HepG2 (cell line): ENCODE measurements around the gene RILP.

ENCODE experiments used
- EP300 ChIP-seq, 3 experiments: sonication (generic) in 1 of 3; formaldehyde crosslinking in 1 of 3; IDR thresholded peaks; 2 replicates each; pipeline versions ENCODE4 v1.5.1 to v1.6.1; 2011 to 2020; ENCODE audit warnings: low read depth in 2 of 3, low read length in 2 of 3, borderline replicate concordance in 1 of 3, improper control_type of control experiment in 1 of 3, mild to moderate bottlenecking in 1 of 3, missing genetic modification reagents in 1 of 3, moderate library complexity in 1 of 3
- ESRRA ChIP-seq: sonication (generic); formaldehyde crosslinking; IDR thresholded peaks from 2 replicates; pipeline ENCODE4 v1.5.1; 2020; ENCODE audit warnings: mild to moderate bottlenecking, low read depth, missing genetic modification reagents
- EZH2 ChIP-seq: conservative IDR thresholded peaks from 2 replicates; pipeline ENCODE4 v1.6.1; 2012; ENCODE audit warnings: mild to moderate bottlenecking, low read depth, low read length, moderate library complexity
- KAT8 ChIP-seq: IDR thresholded peaks from 2 replicates; pipeline ENCODE4 v1.6.1; 2016; ENCODE audit warnings: missing genetic modification reagents, missing compliant biosample characterization
- MXI1 ChIP-seq: IDR thresholded peaks from 3 replicates; pipeline ENCODE4 v1.6.1; 2012; ENCODE audit warnings: low read depth, low read length, inconsistent platforms, borderline replicate concordance
- ZNF138 ChIP-seq: sonication (generic); formaldehyde crosslinking; IDR thresholded peaks from 2 replicates; pipeline ENCODE4 v1.5.0; 2020; ENCODE audit warnings: mild to moderate bottlenecking, low read depth, missing genetic modification reagents
- ZNF317 ChIP-seq: sonication (generic); formaldehyde crosslinking; IDR thresholded peaks from 2 replicates; pipeline ENCODE4 v1.5.0; 2020; ENCODE audit warnings: mild to moderate bottlenecking, missing genetic modification reagents
- ZNF766 ChIP-seq: sonication (generic); formaldehyde crosslinking; IDR thresholded peaks from 2 replicates; pipeline ENCODE4 v1.5.0; 2020; ENCODE audit warnings: missing genetic modification reagents, borderline replicate concordance
- TF ChIP-seq, protein P1 (sequence below): sonication (generic); formaldehyde crosslinking; IDR thresholded peaks from 2 replicates; pipeline ENCODE4 v1.4.0; 2020; ENCODE audit warnings: missing genetic modification reagents, mild to moderate bottlenecking, borderline replicate concordance
- TF ChIP-seq, protein P2 (sequence below): sonication (generic); formaldehyde crosslinking; IDR thresholded peaks from 2 replicates; pipeline ENCODE4 v1.4.0; 2020; ENCODE audit warnings: missing genetic modification reagents
- TF ChIP-seq, protein P3 (sequence below): sonication (generic); formaldehyde crosslinking; conservative IDR thresholded peaks from 2 replicates; pipeline ENCODE4 v1.4.0; 2020; ENCODE audit warnings: missing genetic modification reagents

DNA sequence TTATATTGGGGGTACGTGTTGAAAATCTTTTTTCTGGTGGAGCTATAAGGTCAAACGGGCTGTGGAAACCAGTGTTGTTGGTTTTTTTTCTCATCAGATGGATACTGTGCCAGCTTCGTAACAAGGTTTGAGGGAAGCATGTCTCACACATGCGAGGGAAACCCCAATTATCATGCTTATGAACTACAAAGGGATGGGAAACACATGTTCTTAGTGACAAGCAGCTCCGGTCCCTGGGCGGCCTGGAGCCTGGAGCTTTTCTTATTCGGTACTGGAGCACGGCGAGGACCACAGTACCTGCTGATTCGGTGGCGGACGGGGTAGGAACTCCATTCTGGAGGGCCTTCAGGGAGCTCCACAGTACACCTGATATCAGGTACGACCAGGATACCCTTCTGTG lies 33.6 kb downstream of the RILP start:
- TF ChIP-seq MXI1 = no peak
- TF ChIP-seq KAT8 (CRISPR knock-in tag) = no peak
- no peak for TF ChIP-seq EP300 (IDR thresholded peaks at IDR 0.05; ENCODE audit: low read depth in 2 of 2, low read length in 2 of 2)
- TF ChIP-seq EP300 (CRISPR knock-in tag; IDR thresholded peaks at IDR 0.05; ENCODE audit: borderline replicate concordance) = no peak
- TF ChIP-seq, protein P1, sequence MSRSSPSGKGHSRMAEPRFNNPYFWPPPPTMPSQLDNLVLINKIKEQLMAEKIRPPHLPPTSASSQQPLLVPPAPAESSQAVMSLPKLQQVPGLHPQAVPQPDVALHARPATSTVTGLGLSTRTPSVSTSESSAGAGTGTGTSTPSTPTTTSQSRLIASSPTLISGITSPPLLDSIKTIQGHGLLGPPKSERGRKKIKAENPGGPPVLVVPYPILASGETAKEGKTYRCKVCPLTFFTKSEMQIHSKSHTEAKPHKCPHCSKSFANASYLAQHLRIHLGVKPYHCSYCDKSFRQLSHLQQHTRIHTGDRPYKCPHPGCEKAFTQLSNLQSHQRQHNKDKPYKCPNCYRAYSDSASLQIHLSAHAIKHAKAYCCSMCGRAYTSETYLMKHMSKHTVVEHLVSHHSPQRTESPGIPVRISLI (CRISPR knock-in tag) = no peak
- TF ChIP-seq EZH2 = no peak
- TF ChIP-seq, protein P2, sequence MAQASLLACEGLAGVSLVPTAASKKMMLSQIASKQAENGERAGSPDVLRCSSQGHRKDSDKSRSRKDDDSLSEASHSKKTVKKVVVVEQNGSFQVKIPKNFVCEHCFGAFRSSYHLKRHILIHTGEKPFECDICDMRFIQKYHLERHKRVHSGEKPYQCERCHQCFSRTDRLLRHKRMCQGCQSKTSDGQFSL (CRISPR knock-in tag) = no peak
- no peak for TF ChIP-seq ZNF766 (CRISPR knock-in tag)
- no peak for TF ChIP-seq ZNF138
- no peak for TF ChIP-seq ESRRA (CRISPR knock-in tag)
- TF ChIP-seq, protein P3, sequence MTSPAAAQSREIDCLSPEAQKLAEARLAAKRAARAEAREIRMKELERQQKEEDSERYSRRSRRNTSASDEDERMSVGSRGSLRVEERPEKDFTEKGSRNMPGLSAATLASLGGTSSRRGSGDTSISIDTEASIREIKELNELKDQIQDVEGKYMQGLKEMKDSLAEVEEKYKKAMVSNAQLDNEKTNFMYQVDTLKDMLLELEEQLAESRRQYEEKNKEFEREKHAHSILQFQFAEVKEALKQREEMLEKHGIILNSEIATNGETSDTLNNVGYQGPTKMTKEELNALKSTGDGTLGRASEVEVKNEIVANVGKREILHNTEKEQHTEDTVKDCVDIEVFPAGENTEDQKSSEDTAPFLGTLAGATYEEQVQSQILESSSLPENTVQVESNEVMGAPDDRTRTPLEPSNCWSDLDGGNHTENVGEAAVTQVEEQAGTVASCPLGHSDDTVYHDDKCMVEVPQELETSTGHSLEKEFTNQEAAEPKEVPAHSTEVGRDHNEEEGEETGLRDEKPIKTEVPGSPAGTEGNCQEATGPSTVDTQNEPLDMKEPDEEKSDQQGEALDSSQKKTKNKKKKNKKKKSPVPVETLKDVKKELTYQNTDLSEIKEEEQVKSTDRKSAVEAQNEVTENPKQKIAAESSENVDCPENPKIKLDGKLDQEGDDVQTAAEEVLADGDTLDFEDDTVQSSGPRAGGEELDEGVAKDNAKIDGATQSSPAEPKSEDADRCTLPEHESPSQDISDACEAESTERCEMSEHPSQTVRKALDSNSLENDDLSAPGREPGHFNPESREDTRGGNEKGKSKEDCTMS = no peak
- no peak for TF ChIP-seq ZNF317 (CRISPR knock-in tag)
